DND-41 (cell line): Measurements from ENCODE around the gene CDC37.

ENCODE experiments used
- CTCF ChIP-seq: IDR thresholded peaks from 2 replicates; pipeline ENCODE4 v1.5.1; 2012; ENCODE audit warnings: borderline replicate concordance, low read length, moderate library complexity, mild to moderate bottlenecking; ENCODE audit not compliant: poor library complexity, severe bottlenecking; ENCODE audit errors: extremely low read depth
- EZH2 ChIP-seq: IDR thresholded peaks from 3 replicates; pipeline ENCODE4 v1.6.1; 2012; ENCODE audit warnings: borderline replicate concordance, low read depth, mild to moderate bottlenecking, moderate library complexity, low read length, inconsistent platforms; ENCODE audit not compliant: severe bottlenecking

- TF ChIP-seq CTCF (no peak), EZH2 (no peak)
Measured at GRCh38 chr19:10419200-10419645, 15.9 kb upstream of the CDC37 start.
